AG10803 (cell line): ENCODE results near the gene SLC4A7.

Source experiments
- DNase-seq: peaks from one replicate; pipeline ENCODE4 v3.0.0; 2010; ENCODE audit warnings: low read depth
- H3K4me3 ChIP-seq: 2 replicates; pipeline ENCODE4 v1.5.1; 2011; ENCODE audit warnings: mild to moderate bottlenecking, low read length, control low read depth
- TF ChIP-seq, protein P1 (sequence below): conservative IDR thresholded peaks from 2 replicates; pipeline ENCODE4 v1.5.1; 2011; ENCODE audit warnings: mild to moderate bottlenecking, low read length, control low read depth, inconsistent platforms

Gene SLC4A7

GRCh38 chr3:27349832-27350231 is 134.4 kb downstream of the SLC4A7 start:
- H3K4me3 ChIP-seq, result no peak overlapping the region
- TF ChIP-seq, protein P1, sequence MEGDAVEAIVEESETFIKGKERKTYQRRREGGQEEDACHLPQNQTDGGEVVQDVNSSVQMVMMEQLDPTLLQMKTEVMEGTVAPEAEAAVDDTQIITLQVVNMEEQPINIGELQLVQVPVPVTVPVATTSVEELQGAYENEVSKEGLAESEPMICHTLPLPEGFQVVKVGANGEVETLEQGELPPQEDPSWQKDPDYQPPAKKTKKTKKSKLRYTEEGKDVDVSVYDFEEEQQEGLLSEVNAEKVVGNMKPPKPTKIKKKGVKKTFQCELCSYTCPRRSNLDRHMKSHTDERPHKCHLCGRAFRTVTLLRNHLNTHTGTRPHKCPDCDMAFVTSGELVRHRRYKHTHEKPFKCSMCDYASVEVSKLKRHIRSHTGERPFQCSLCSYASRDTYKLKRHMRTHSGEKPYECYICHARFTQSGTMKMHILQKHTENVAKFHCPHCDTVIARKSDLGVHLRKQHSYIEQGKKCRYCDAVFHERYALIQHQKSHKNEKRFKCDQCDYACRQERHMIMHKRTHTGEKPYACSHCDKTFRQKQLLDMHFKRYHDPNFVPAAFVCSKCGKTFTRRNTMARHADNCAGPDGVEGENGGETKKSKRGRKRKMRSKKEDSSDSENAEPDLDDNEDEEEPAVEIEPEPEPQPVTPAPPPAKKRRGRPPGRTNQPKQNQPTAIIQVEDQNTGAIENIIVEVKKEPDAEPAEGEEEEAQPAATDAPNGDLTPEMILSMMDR, result no peak
- DNase-seq, result no peak

- DNase-seq, result no peak
- no peak overlapping the region for H3K4me3 ChIP-seq
- TF ChIP-seq, protein P1, result no peak
Measured at GRCh38 chr3:27345959-27346865, 138.0 kb downstream of the SLC4A7 start.

DNA sequence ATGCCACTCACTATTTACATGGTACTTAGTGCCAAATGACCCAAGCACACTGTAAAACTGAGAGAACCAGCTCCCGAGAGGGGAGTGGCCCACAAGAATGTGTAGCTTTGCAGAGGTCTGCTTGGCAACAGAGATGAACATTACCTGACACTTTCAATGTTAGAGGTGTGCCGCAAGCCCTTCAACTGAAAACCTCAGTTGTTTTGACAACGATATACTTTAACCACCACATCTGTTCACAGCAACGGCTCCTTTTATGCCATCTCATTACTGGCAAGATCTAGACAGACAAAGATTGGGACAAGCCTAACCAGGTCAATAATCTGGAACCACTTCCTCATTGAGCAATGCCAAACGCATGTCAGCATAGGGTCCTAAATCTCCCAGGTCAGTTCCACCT is 138.7 kb downstream of the SLC4A7 start:
- no peak overlapping the region for H3K4me3 ChIP-seq
- DNase-seq, result no peak
- TF ChIP-seq, protein P1, result no peak

DNA sequence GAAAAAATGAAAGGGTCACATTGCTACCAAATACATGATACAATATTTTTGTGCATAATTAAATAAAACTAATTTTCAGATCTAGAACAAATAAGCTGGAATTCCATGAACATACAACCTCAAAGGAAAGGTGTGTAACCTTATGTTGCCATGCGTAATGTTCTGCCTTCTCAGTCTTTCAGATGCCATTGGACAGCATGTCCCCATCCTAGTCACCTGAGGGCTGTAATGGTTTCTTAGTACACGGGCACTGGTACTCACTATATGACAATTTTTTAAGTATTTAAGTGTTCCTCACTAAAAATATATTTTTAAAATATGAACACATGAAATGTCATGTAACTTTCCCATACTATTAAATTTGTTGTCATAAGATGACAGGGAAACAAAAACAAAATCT is 139.1 kb downstream of the SLC4A7 start:
- H3K4me3 ChIP-seq, result no peak overlapping the region
- TF ChIP-seq, protein P1, result no peak

GRCh38 chr3:27344192-27344591 is 140.0 kb downstream of the SLC4A7 start:
- H3K4me3 ChIP-seq, result no peak overlapping the region
- TF ChIP-seq, protein P1, result no peak

More for the DNA sequence above, 139.1 kb downstream of the SLC4A7 start:
- no peak for DNase-seq

GRCh38 chr3:27342267-27342666 is 141.9 kb downstream of the SLC4A7 start:
- no peak for DNase-seq
- no peak overlapping the region for H3K4me3 ChIP-seq
- TF ChIP-seq, protein P1, result no peak

More at GRCh38 chr3:27344192-27344591, 140.0 kb downstream of the SLC4A7 start:
- DNase-seq, result no peak

DNA sequence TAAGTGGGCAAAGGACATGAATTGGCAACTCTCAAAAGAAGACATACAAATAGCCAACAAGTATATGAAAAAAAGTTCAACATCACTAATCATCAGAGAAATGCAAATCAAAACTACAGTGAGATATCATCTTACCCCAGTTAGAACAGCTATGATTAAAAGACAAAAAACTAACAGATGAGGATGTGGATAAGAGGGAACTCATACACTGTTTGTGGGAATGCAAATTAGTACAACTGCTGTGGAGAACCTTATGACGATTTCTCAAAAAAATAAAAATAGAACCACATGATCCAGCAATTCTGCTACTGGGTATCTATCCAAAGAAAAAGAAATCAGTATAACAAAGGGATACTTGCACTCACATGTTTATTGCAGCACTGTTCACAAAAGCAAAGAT is 143.7 kb downstream of the SLC4A7 start:
- no peak for DNase-seq
- no peak overlapping the region for H3K4me3 ChIP-seq
- TF ChIP-seq, protein P1, result no peak
